Measurements from ENCODE around the gene PPM1E.
"Not testable (repeated sequence)": the region's sequence is repeated elsewhere in the genome, so short reads cannot be mapped to it uniquely, and the experiment has no call there.

The PPM1E gene

GRCh38 chr17:58747674-58748073 lies 8.0 kb upstream of the PPM1E start:
- Histone ChIP-seq H3K4me3 (ENCODE audit: low read length in 2 of 2) (no peak overlapping the region), H3K27ac (ENCODE audit: low read length) (no peak overlapping the region), H3K4me1 (ENCODE audit: control insufficient read depth, insufficient read depth, low read length) (no peaks in the 10 kb centered on the region), H3K9me3 (ENCODE audit: control insufficient read depth in 2 of 2, low read length in 2 of 2) (no peaks in the 10 kb centered on the region), H3K9ac (ENCODE audit: low read length in 2 of 2) (no peak overlapping the region), H3K27me3 (ENCODE audit: control insufficient read depth in 1 of 2, insufficient read depth in 2 of 2, low read length in 2 of 2) (no peaks in the 10 kb centered on the region), H3K36me3 (ENCODE audit: control insufficient read depth in 2 of 2, insufficient read depth in 2 of 2, low read length in 2 of 2) (no peaks in the 10 kb centered on the region)

GRCh38 chr17:58749627-58750026 lies 6.0 kb upstream of the PPM1E start:
- H3K4me3 ChIP-seq (ENCODE audit: low read length in 2 of 2); H3K4me1 ChIP-seq (ENCODE audit: control insufficient read depth, insufficient read depth, low read length); H3K9me3 ChIP-seq (ENCODE audit: control insufficient read depth in 2 of 2, low read length in 2 of 2); H3K27me3 ChIP-seq (ENCODE audit: control insufficient read depth in 1 of 2, insufficient read depth in 2 of 2, low read length in 2 of 2); H3K9ac ChIP-seq (ENCODE audit: low read length in 2 of 2); H3K27ac ChIP-seq (ENCODE audit: low read length); H3K36me3 ChIP-seq (ENCODE audit: control insufficient read depth in 2 of 2, insufficient read depth in 2 of 2, low read length in 2 of 2): not testable (repeated sequence)

- Histone ChIP-seq H3K27me3 (ENCODE audit: control insufficient read depth in 1 of 2, insufficient read depth in 2 of 2, low read length in 2 of 2) (peaks cover 5 to 21% of the 10 kb centered on the region in 2 donors), H3K4me1 (ENCODE audit: control insufficient read depth, insufficient read depth, low read length) (peaks cover 7% of the 10 kb centered on the region), H3K4me3 (ENCODE audit: low read length in 2 of 2) (no peak overlapping the region), H3K36me3 (ENCODE audit: control insufficient read depth in 2 of 2, insufficient read depth in 2 of 2, low read length in 2 of 2) (no peaks in the 10 kb centered on the region), H3K27ac (ENCODE audit: low read length) (no peak overlapping the region), H3K9me3 (ENCODE audit: control insufficient read depth in 2 of 2, low read length in 2 of 2) (no peaks in the 10 kb centered on the region), H3K9ac (ENCODE audit: low read length in 2 of 2) (no peak overlapping the region)
These were observed 2.6 kb upstream of the PPM1E start for GRCh38 chr17:58753026-58753425.

GRCh38 chr17:58755269-58755576 lies 431 bp upstream of the PPM1E start:
- H3K27ac ChIP-seq (ENCODE audit: low read length): no peak overlapping the region
- H3K4me3 ChIP-seq (ENCODE audit: low read length in 2 of 2): peak overlapping the region; percentile 52 to 76
- H3K9me3 ChIP-seq (ENCODE audit: control insufficient read depth in 2 of 2, low read length in 2 of 2): no peaks in the 10 kb centered on the region
- H3K27me3 ChIP-seq (ENCODE audit: control insufficient read depth in 1 of 2, insufficient read depth in 2 of 2, low read length in 2 of 2): peaks cover 10 to 29% of the 10 kb centered on the region in 2 donors
- no peaks in the 10 kb centered on the region for H3K36me3 ChIP-seq (ENCODE audit: control insufficient read depth in 2 of 2, insufficient read depth in 2 of 2, low read length in 2 of 2)
- H3K4me1 ChIP-seq (ENCODE audit: control insufficient read depth, insufficient read depth, low read length): peaks cover 7% of the 10 kb centered on the region
- no peak overlapping the region for H3K9ac ChIP-seq (ENCODE audit: low read length in 2 of 2)

GRCh38 chr17:58756246-58757161 lies 850 bp downstream of the PPM1E start:
- peaks cover 7% of the 10 kb centered on the region for H3K4me1 ChIP-seq (ENCODE audit: control insufficient read depth, insufficient read depth, low read length)
- H3K4me3 ChIP-seq (ENCODE audit: low read length in 2 of 2): peak overlapping the region; percentile 52 to 76
- peaks cover 10 to 37% of the 10 kb centered on the region in 2 donors for H3K27me3 ChIP-seq (ENCODE audit: control insufficient read depth in 1 of 2, insufficient read depth in 2 of 2, low read length in 2 of 2)
- no peaks in the 10 kb centered on the region for H3K9me3 ChIP-seq (ENCODE audit: control insufficient read depth in 2 of 2, low read length in 2 of 2)
- H3K27ac ChIP-seq (ENCODE audit: low read length): no peak overlapping the region
- H3K36me3 ChIP-seq (ENCODE audit: control insufficient read depth in 2 of 2, insufficient read depth in 2 of 2, low read length in 2 of 2): no peaks in the 10 kb centered on the region
- no peak overlapping the region for H3K9ac ChIP-seq (ENCODE audit: low read length in 2 of 2)

- Histone ChIP-seq H3K27me3 (ENCODE audit: control insufficient read depth in 1 of 2, insufficient read depth in 2 of 2, low read length in 2 of 2) (peaks cover 10 to 37% of the 10 kb centered on the region in 2 donors), H3K4me3 (ENCODE audit: low read length in 2 of 2) (peak overlapping the region; percentile 52 to 76), H3K27ac (ENCODE audit: low read length) (no peak overlapping the region), H3K4me1 (ENCODE audit: control insufficient read depth, insufficient read depth, low read length) (peaks cover 7% of the 10 kb centered on the region), H3K9ac (ENCODE audit: low read length in 2 of 2) (no peak overlapping the region), H3K36me3 (ENCODE audit: control insufficient read depth in 2 of 2, insufficient read depth in 2 of 2, low read length in 2 of 2) (no peaks in the 10 kb centered on the region), H3K9me3 (ENCODE audit: control insufficient read depth in 2 of 2, low read length in 2 of 2) (no peaks in the 10 kb centered on the region)
These were observed 1.5 kb downstream of the PPM1E start for GRCh38 chr17:58757162-58757613.

GRCh38 chr17:58758890-58759289 lies 3.2 kb downstream of the PPM1E start:
- Histone ChIP-seq H3K9ac (ENCODE audit: low read length in 2 of 2) (no peak overlapping the region), H3K27ac (ENCODE audit: low read length) (no peak overlapping the region), H3K4me3 (ENCODE audit: low read length in 2 of 2) (no peak overlapping the region), H3K36me3 (ENCODE audit: control insufficient read depth in 2 of 2, insufficient read depth in 2 of 2, low read length in 2 of 2) (no peaks in the 10 kb centered on the region), H3K27me3 (ENCODE audit: control insufficient read depth in 1 of 2, insufficient read depth in 2 of 2, low read length in 2 of 2) (peaks cover 10 to 37% of the 10 kb centered on the region in 2 donors), H3K9me3 (ENCODE audit: control insufficient read depth in 2 of 2, low read length in 2 of 2) (no peaks in the 10 kb centered on the region), H3K4me1 (ENCODE audit: control insufficient read depth, insufficient read depth, low read length) (peaks cover 7% of the 10 kb centered on the region)

GRCh38 chr17:58759522-58759921 lies 3.9 kb downstream of the PPM1E start:
- peaks cover 10 to 37% of the 10 kb centered on the region in 2 donors for H3K27me3 ChIP-seq (ENCODE audit: control insufficient read depth in 1 of 2, insufficient read depth in 2 of 2, low read length in 2 of 2)
- H3K36me3 ChIP-seq (ENCODE audit: control insufficient read depth in 2 of 2, insufficient read depth in 2 of 2, low read length in 2 of 2): no peaks in the 10 kb centered on the region
- peaks cover 7% of the 10 kb centered on the region for H3K4me1 ChIP-seq (ENCODE audit: control insufficient read depth, insufficient read depth, low read length)
- H3K9ac ChIP-seq (ENCODE audit: low read length in 2 of 2): no peak overlapping the region
- no peaks in the 10 kb centered on the region for H3K9me3 ChIP-seq (ENCODE audit: control insufficient read depth in 2 of 2, low read length in 2 of 2)
- H3K4me3 ChIP-seq (ENCODE audit: low read length in 2 of 2): no peak overlapping the region
- H3K27ac ChIP-seq (ENCODE audit: low read length): no peak overlapping the region

- Histone ChIP-seq H3K27me3 (ENCODE audit: control insufficient read depth in 1 of 2, insufficient read depth in 2 of 2, low read length in 2 of 2) (peaks cover 9 to 37% of the 10 kb centered on the region in 2 donors), H3K4me3 (ENCODE audit: low read length in 2 of 2) (no peak overlapping the region), H3K9ac (ENCODE audit: low read length in 2 of 2) (no peak overlapping the region), H3K27ac (ENCODE audit: low read length) (no peak overlapping the region), H3K36me3 (ENCODE audit: control insufficient read depth in 2 of 2, insufficient read depth in 2 of 2, low read length in 2 of 2) (no peaks in the 10 kb centered on the region), H3K4me1 (ENCODE audit: control insufficient read depth, insufficient read depth, low read length) (peaks cover 7% of the 10 kb centered on the region), H3K9me3 (ENCODE audit: control insufficient read depth in 2 of 2, low read length in 2 of 2) (no peaks in the 10 kb centered on the region)
These were observed 4.6 kb downstream of the PPM1E start for GRCh38 chr17:58760248-58760647.

GRCh38 chr17:58763263-58763662 lies 7.6 kb downstream of the PPM1E start:
- Histone ChIP-seq H3K27ac (ENCODE audit: low read length) (no peak overlapping the region), H3K4me3 (ENCODE audit: low read length in 2 of 2) (no peak overlapping the region), H3K9me3 (ENCODE audit: control insufficient read depth in 2 of 2, low read length in 2 of 2) (no peaks in the 10 kb centered on the region), H3K36me3 (ENCODE audit: control insufficient read depth in 2 of 2, insufficient read depth in 2 of 2, low read length in 2 of 2) (no peaks in the 10 kb centered on the region), H3K9ac (ENCODE audit: low read length in 2 of 2) (no peak overlapping the region), H3K27me3 (ENCODE audit: control insufficient read depth in 1 of 2, insufficient read depth in 2 of 2, low read length in 2 of 2) (peaks cover 5 to 13% of the 10 kb centered on the region in 2 donors), H3K4me1 (ENCODE audit: control insufficient read depth, insufficient read depth, low read length) (no peaks in the 10 kb centered on the region)

- H3K27me3 ChIP-seq (ENCODE audit: control insufficient read depth in 1 of 2, insufficient read depth in 2 of 2, low read length in 2 of 2): peaks cover 0 to 8% of the 10 kb centered on the region in 2 donors
- no peaks in the 10 kb centered on the region for H3K9me3 ChIP-seq (ENCODE audit: control insufficient read depth in 2 of 2, low read length in 2 of 2)
- H3K36me3 ChIP-seq (ENCODE audit: control insufficient read depth in 2 of 2, insufficient read depth in 2 of 2, low read length in 2 of 2): no peaks in the 10 kb centered on the region
- no peak overlapping the region for H3K4me3 ChIP-seq (ENCODE audit: low read length in 2 of 2)
- H3K9ac ChIP-seq (ENCODE audit: low read length in 2 of 2): no peak overlapping the region
- H3K4me1 ChIP-seq (ENCODE audit: control insufficient read depth, insufficient read depth, low read length): no peaks in the 10 kb centered on the region
- H3K27ac ChIP-seq (ENCODE audit: low read length): no peak overlapping the region
These were observed 8.7 kb downstream of the PPM1E start for GRCh38 chr17:58764373-58764772.
